Progenitor cell of endocrine pancreas (in vitro differentiated cells): ENCODE results near the gene PCSK5. TPM values are rescaled to one million over a fixed set of nuclear protein-coding genes. Genes with fewer than 3 reads are reported as not detected.

Experiments used
- DNase-seq: peaks from one replicate; pipeline ENCODE4 v3.0.0; 2021; ENCODE audit warnings: low spot score; ENCODE audit not compliant: unreplicated experiment
- H3K27ac Mint-ChIP-seq: 2 replicates; pipeline ENCODE4 v1.8.0; 2021; ENCODE audit warnings: mild to moderate bottlenecking, moderate library complexity, mixed read lengths
- H3K27me3 Mint-ChIP-seq: 2 replicates; pipeline ENCODE4 v1.8.0; 2021; ENCODE audit warnings: mixed read lengths
- H3K36me3 Mint-ChIP-seq: 2 replicates; pipeline ENCODE4 v1.8.0; 2022; ENCODE audit warnings: mixed read lengths; ENCODE audit not compliant: insufficient read depth
- H3K4me1 Mint-ChIP-seq: 2 replicates; pipeline ENCODE4 v1.8.0; 2021; ENCODE audit warnings: low read depth, mixed read lengths
- H3K4me3 Mint-ChIP-seq: 2 replicates; pipeline ENCODE4 v1.8.0; 2021; ENCODE audit warnings: low read depth, mild to moderate bottlenecking, moderate library complexity, mixed read lengths
- H3K9me3 Mint-ChIP-seq: 2 replicates; pipeline ENCODE4 v1.8.0; 2021; ENCODE audit warnings: low read depth, mixed read lengths
- total RNA-seq: library from RNA; stranded (reverse); gene quantifications from 2 replicates; pipeline ENCODE4 v1.2.1, GENCODE V29; 2021
- TF ChIP-seq, protein P1 (sequence below): fragments of 200-600 bp; sonication (generic); IDR thresholded peaks from one replicate; pipeline ENCODE4 v1.5.0; 2021; ENCODE audit warnings: antibody characterized with exemption, mild to moderate bottlenecking; ENCODE audit not compliant: unreplicated experiment

Gene PCSK5
- total RNA-seq, 1 donor from 2014 or later = 7.3 TPM

DNA sequence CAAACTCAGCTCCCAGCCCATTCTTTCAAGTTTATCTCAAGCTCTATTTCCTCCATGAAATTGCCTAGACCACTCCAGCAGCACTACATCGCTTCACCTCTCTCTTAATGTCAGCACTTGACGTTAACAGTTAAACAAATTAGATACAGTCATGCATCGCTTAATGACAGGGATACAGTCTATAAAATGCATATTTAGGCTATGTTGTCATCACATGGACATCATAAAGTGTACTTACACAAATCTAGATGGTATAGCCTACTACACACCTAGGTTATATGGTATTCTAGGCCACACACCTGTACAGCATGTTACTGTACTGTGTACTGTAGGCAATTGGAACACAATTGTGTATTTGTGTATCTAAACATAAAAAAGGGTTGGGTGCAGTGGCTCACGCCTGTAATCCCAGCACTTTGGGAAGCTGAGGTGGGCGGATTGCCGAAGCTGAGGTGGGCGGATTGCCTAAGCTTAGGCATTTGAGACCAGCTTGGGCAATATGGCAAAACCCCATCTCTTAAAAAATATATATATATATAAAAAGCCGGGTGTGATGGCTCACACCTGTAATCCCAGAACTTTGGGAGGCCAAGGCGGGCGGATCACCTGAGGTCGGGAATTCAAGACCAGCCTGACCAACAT, 13.4 kb upstream of the PCSK5 start:
- Mint-ChIP-seq H3K4me1 (peaks cover 6% of the 10 kb centered on the region), H3K36me3 (no peaks in the 10 kb centered on the region), H3K27ac (no peak overlapping the region), H3K9me3 (no peaks in the 10 kb centered on the region), H3K27me3 (peaks cover 6% of the 10 kb centered on the region), H3K4me3 (no peak overlapping the region)
- TF ChIP-seq, protein P1, sequence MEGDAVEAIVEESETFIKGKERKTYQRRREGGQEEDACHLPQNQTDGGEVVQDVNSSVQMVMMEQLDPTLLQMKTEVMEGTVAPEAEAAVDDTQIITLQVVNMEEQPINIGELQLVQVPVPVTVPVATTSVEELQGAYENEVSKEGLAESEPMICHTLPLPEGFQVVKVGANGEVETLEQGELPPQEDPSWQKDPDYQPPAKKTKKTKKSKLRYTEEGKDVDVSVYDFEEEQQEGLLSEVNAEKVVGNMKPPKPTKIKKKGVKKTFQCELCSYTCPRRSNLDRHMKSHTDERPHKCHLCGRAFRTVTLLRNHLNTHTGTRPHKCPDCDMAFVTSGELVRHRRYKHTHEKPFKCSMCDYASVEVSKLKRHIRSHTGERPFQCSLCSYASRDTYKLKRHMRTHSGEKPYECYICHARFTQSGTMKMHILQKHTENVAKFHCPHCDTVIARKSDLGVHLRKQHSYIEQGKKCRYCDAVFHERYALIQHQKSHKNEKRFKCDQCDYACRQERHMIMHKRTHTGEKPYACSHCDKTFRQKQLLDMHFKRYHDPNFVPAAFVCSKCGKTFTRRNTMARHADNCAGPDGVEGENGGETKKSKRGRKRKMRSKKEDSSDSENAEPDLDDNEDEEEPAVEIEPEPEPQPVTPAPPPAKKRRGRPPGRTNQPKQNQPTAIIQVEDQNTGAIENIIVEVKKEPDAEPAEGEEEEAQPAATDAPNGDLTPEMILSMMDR = no peak
- DNase-seq = no peak

DNA sequence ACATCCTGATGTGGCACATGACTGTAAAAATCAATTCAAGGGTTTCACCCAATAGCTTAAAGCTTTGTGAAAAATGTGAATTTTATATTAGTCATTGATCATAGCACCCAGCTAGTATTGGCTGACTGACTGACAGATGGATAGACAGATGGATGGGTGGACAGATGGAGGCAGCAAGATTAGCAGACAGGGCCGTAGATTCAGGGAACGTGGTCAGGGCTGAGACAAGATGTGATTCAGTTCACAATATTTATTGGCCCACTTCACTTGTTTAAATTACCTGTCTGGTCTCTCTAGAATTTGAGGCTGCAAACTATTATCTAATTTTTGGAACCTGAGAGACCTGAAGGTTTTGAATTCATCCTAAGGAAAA, 12.0 kb upstream of the PCSK5 start:
- TF ChIP-seq, protein P1 = no peak
- Mint-ChIP-seq H3K4me1 (peaks cover 6% of the 10 kb centered on the region), H3K27ac (no peak overlapping the region), H3K9me3 (no peaks in the 10 kb centered on the region), H3K36me3 (no peaks in the 10 kb centered on the region), H3K4me3 (no peak overlapping the region), H3K27me3 (peaks cover 6% of the 10 kb centered on the region)
- no peak for DNase-seq

DNA sequence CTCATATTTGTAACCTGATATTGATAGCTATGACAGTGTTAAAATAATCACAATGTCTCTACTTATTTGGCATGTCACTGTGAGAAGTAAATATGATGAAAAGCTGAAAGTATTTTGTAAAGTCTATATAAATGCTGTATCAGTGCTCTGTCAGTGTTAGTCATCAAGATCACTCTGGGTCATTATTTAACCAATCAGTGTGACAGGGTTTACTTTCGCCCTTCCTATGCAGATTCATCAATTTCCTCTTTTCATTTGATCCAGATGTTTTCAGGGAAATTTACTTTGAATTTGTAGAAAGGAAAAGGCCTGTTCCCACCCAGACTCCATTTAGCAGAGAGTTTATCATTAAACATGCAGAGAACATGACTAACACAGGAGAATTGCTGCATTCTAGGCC, 9.9 kb upstream of the PCSK5 start:
- Mint-ChIP-seq H3K4me1 (peaks cover 6% of the 10 kb centered on the region), H3K27ac (peak overlapping the region; percentile 24), H3K36me3 (no peaks in the 10 kb centered on the region), H3K4me3 (no peak overlapping the region), H3K9me3 (no peaks in the 10 kb centered on the region), H3K27me3 (peaks cover 9% of the 10 kb centered on the region)
- TF ChIP-seq, protein P1 = no peak
- no peak for DNase-seq

DNA sequence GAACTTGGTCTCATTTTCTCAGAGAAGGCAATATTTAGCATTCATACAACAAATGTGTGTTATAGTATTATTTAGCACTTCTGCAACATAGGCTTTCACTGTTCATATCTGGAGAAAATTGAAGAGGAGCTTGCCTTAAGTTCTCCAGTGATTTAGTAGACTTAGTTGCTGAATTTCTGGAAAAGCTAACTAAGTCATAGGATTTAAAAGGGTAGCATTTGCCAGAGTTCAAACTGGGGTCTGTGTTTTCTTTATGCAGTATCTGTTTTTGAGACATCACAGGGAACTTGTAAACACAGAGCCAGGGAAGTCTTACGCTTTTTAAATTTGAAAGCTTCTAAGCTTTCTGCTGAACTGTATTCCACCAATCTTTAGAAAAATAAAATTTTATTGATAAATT, 8.7 kb upstream of the PCSK5 start:
- Mint-ChIP-seq H3K4me1 (peaks cover 6% of the 10 kb centered on the region), H3K4me3 (no peak overlapping the region), H3K27ac (no peak overlapping the region), H3K27me3 (peaks cover 9% of the 10 kb centered on the region), H3K9me3 (no peaks in the 10 kb centered on the region), H3K36me3 (no peaks in the 10 kb centered on the region)
- TF ChIP-seq, protein P1 = no peak
- DNase-seq = no peak

DNA sequence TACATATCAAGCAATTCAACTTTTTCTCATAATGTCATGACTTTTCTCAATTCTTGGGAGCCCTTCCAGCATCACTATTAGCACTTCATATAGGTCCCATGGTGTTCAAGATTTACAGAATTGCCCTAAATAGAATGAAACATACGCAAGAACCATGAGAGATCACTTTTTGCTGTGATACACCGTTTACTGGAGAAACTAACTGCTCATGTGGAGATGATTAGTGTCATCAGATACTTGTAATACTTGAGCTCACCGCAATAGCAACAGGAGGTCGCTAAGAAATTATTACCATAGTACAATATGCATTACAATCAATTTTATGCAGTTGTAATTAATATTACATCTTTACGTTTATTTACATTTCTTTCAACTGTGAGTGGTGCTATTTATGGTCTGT, 4.8 kb upstream of the PCSK5 start:
- TF ChIP-seq, protein P1 = no peak
- no peaks in the 10 kb centered on the region for H3K9me3 Mint-ChIP-seq
- no peak overlapping the region for H3K4me3 Mint-ChIP-seq
- peaks cover 28% of the 10 kb centered on the region for H3K27me3 Mint-ChIP-seq
- H3K27ac Mint-ChIP-seq = no peak overlapping the region
- no peaks in the 10 kb centered on the region for H3K36me3 Mint-ChIP-seq
- H3K4me1 Mint-ChIP-seq = peaks cover 11% of the 10 kb centered on the region
- DNase-seq = no peak
